Measurements from ENCODE around the gene USP34. TPM values are rescaled to one million over a fixed set of nuclear protein-coding genes. Genes with fewer than 3 reads are reported as not detected.

USP34 gene
- total and polyA plus RNA-seq, 9 of the 15 experiments (the other 6 are each of a cell fraction or from before 2014, with no cell fraction given): 19.8 to 108 (median 67.8) TPM

GRCh38 chr2:61443342-61444041 is 27.4 kb downstream of the USP34 start:
- H2AFZ ChIP-seq (ENCODE audit: low read depth, low read length): no peak overlapping the region
- peaks cover 9 to 16% of the 10 kb centered on the region in 2 experiments; a peak in 4 of 5 replicates for H3K4me1 ChIP-seq (replicated peaks in 1 of 2; ENCODE audit: control insufficient read depth in 2 of 2, insufficient read depth in 2 of 2, low read length in 2 of 2)
- no peaks in the 10 kb centered on the region for H3K27me3 ChIP-seq (ENCODE audit: control insufficient read depth in 2 of 2, insufficient read depth in 2 of 2, low read length in 2 of 2)
- WGBS (ENCODE audit: insufficient coverage, low coverage, missing lambda C conversion rate): 83% methylated on average over 7 of the region's 7 CpGs
- H3K9me3 ChIP-seq (replicated peaks; ENCODE audit: control insufficient read depth, insufficient read depth, low read depth, low read length): peaks cover 3% of the 10 kb centered on the region
- ChIA-PET POLR2A (no interaction called here), CTCF (ENCODE audit: low intra/inter-chr PET ratio) (interaction anchor here (0.6 kb wide), 1 partner anchor 192 kb away, joined by 4 read pairs; no protein-coding TSS in a partner anchor)
- FAIRE-seq: no peak
- peaks cover 12% of the 10 kb centered on the region; the same call in 2 of the 3 replicates for H3K36me3 ChIP-seq (ENCODE audit: control insufficient read depth, insufficient read depth, low read length)
- intact Hi-C loops (cut with micrococcal nuclease) (no loop called here), in situ Hi-C loops (cut with MboI) (no loop called here)
- H3K27ac ChIP-seq (ENCODE audit: extremely low read depth, low read depth, low read length): no peak overlapping the region
- peaks cover 99% of the 10 kb centered on the region for H3K79me2 ChIP-seq (ENCODE audit: control insufficient read depth, insufficient read depth, low read length)
- peaks cover 26% of the 10 kb centered on the region for H4K20me1 ChIP-seq (replicated peaks; ENCODE audit: control insufficient read depth, insufficient read depth, low read length)
- no peak for DNase-seq (ENCODE audit: extremely low read depth in 1 of 4, low spot score in 3 of 4)
- H3K4me3 ChIP-seq: no peak overlapping the region
- H3K9me1 ChIP-seq (ENCODE audit: control insufficient read depth, insufficient read depth, low read length): peaks cover 11% of the 10 kb centered on the region
- H3K9ac ChIP-seq (ENCODE audit: insufficient read depth in 1 of 2, low read depth in 2 of 2, low read length in 2 of 2): no peak overlapping the region
- TF ChIP-seq MCM2 (IDR thresholded peaks at IDR 0.05; ENCODE audit: low read depth): no peak
- peak; percentile 34; the same call in 1 of the 2 replicates for TF ChIP-seq MAFF (IDR thresholded peaks at IDR 0.05; ENCODE audit: low read length)
- no peak for TF ChIP-seq HDGF (IDR thresholded peaks at IDR 0.05)
- 0 out of 2 replicates have a peak, but pooled peaks have one; percentile 24 for TF ChIP-seq MBD1 (CRISPR knock-in tag; IDR thresholded peaks at IDR 0.05)
- TF ChIP-seq C11orf30 (IDR thresholded peaks at IDR 0.05; ENCODE audit: low read depth): peak; percentile 64
- peak; percentile 81 for TF ChIP-seq ZNF316 (IDR thresholded peaks at IDR 0.05)
- TF ChIP-seq PCBP2 (IDR thresholded peaks at IDR 0.05; ENCODE audit: low read depth, low read length, poor library complexity, severe bottlenecking): no peak
- TF ChIP-seq MAFG (tag; conservative IDR thresholded peaks at IDR 0.05): 0 out of 2 replicates have a peak, but pooled peaks have one; percentile 36
- no peak for TF ChIP-seq ID3 (CRISPR knock-in tag; IDR thresholded peaks at IDR 0.05)
- no peak for TF ChIP-seq ID3 (tag; IDR thresholded peaks at IDR 0.05)
- TF ChIP-seq MAZ (CRISPR knock-in tag; conservative IDR thresholded peaks at IDR 0.05 in 1 of 2, IDR thresholded peaks at IDR 0.05 in 1 of 2): no peak
- no peak for TF ChIP-seq U2AF1 (optimal IDR thresholded peaks at IDR 0.05; ENCODE audit: low read depth, low read length)
- peak; percentile 19; the same call in 1 of the 2 replicates for TF ChIP-seq MAFK (IDR thresholded peaks at IDR 0.05; ENCODE audit: low read length)
- ATAC-seq: no peak
- BruUV-seq (replicated peaks): no TSS peak
- no peak overlapping the region for H3K4me2 ChIP-seq (ENCODE audit: insufficient read depth, low read length)

Measured in K562 (cell line).